OCI-LY3 (cell line): ENCODE measurements around the gene LSM12.

Experiments
- H2AFZ ChIP-seq: fragments of 200-600, 300-600 bp; shearing (Covaris generic); 2 replicates; pipeline ENCODE4 v1.6.0; 2014; ENCODE audit warnings: antibody characterized with exemption, low read depth, low read length
- H3K27ac ChIP-seq: fragments of 200-600, 300-600 bp; sonication (generic); 2 replicates; pipeline ENCODE4 v1.5.1; 2014; ENCODE audit warnings: mild to moderate bottlenecking, low read length, moderate library complexity, mixed read lengths
- H3K27me3 ChIP-seq: fragments of 200-600, 300-600 bp; sonication (generic); 2 replicates; pipeline ENCODE4 v1.6.1; 2014; ENCODE audit warnings: low read depth, low read length, mixed read lengths
- H3K36me3 ChIP-seq: fragments of 200-600, 300-600 bp; sonication (generic); replicated peaks from 2 replicates; pipeline ENCODE3; 2014; ENCODE audit warnings: low read depth, low read length, mixed read lengths
- H3K4me1 ChIP-seq: fragments of 300-600, 200-600 bp; sonication (generic); 2 replicates; pipeline ENCODE4 v1.6.1; 2014; ENCODE audit warnings: low read length, mixed read lengths
- H3K4me2 ChIP-seq: fragments of 200-600, 300-600 bp; sonication (generic); 2 replicates; pipeline ENCODE4 v1.6.1; 2014; ENCODE audit warnings: low read length, mixed read lengths
- H3K4me3 ChIP-seq: fragments of 300-600, 200-600 bp; sonication (generic); 2 replicates; pipeline ENCODE4 v1.5.1; 2014; ENCODE audit warnings: antibody characterized with exemption, mild to moderate bottlenecking, low read length, moderate library complexity
- H3K79me2 ChIP-seq: fragments of 300-600, 200-600 bp; shearing (Covaris generic); 2 replicates; pipeline ENCODE4 v1.6.1; 2014; ENCODE audit warnings: mild to moderate bottlenecking, low read length, mixed read lengths
- H3K9ac ChIP-seq: fragments of 300-600, 200-600 bp; shearing (Covaris generic); 2 replicates; pipeline ENCODE4 v1.6.0; 2014; ENCODE audit warnings: mild to moderate bottlenecking, low read length, moderate library complexity
- H3K9me3 ChIP-seq: fragments of 200-600, 300-600 bp; shearing (Covaris generic); 2 replicates; pipeline ENCODE4 v1.6.1; 2014; ENCODE audit warnings: low read length, mixed read lengths; ENCODE audit not compliant: insufficient read depth
- H4K20me1 ChIP-seq: fragments of 200-600, 300-600 bp; sonication (generic); 2 replicates; pipeline ENCODE4 v1.6.1; 2016; ENCODE audit warnings: low read length, mixed read lengths; ENCODE audit not compliant: insufficient read depth
- CTCF ChIP-seq: fragments of 200-600, 300-600 bp; sonication (generic); IDR thresholded peaks from 2 replicates; pipeline ENCODE4 v1.5.1; 2014; ENCODE audit warnings: antibody characterized with exemption, low read length, low read depth
- EZH2phosphoT487 ChIP-seq: fragments of 200-600 bp; shearing (Covaris generic); IDR thresholded peaks from 2 replicates; pipeline ENCODE4 v1.6.1; 2018; ENCODE audit warnings: antibody characterized with exemption, mixed run types, low read depth

Gene LSM12

GRCh38 chr17:43995150-43995471, 71.4 kb downstream of the LSM12 start:
- TF ChIP-seq EZH2phosphoT487 (no peak), CTCF (no peak)
- H3K9ac ChIP-seq: peak overlapping the region; percentile 61; the same call in 1 of the 2 replicates

GRCh38 chr17:43994272-43995149, 72.0 kb downstream of the LSM12 start:
- Histone ChIP-seq H3K36me3 (no peaks in the 10 kb centered on the region), H3K4me1 (peaks cover 4% of the 10 kb centered on the region; the same call in 1 of the 2 replicates), H3K9me3 (no peaks in the 10 kb centered on the region), H3K4me2 (peak overlapping the region; percentile 77), H3K27me3 (no peaks in the 10 kb centered on the region), H4K20me1 (no peaks in the 10 kb centered on the region), H3K9ac (peak overlapping the region; percentile 61; the same call in 1 of the 2 replicates), H3K79me2 (no peaks in the 10 kb centered on the region), H2AFZ (peak overlapping the region; percentile 88), H3K4me3 (peak overlapping the region; percentile 77), H3K27ac (no peak overlapping the region)
- peak; percentile 86 for TF ChIP-seq CTCF
- TF ChIP-seq EZH2phosphoT487: no peak

More at GRCh38 chr17:43995150-43995471, 71.4 kb downstream of the LSM12 start:
- Histone ChIP-seq H3K4me1 (peaks cover 4% of the 10 kb centered on the region; the same call in 1 of the 2 replicates), H3K27me3 (no peaks in the 10 kb centered on the region), H3K79me2 (no peaks in the 10 kb centered on the region), H3K36me3 (no peaks in the 10 kb centered on the region), H4K20me1 (no peaks in the 10 kb centered on the region), H3K9me3 (no peaks in the 10 kb centered on the region), H3K4me2 (peak overlapping the region; percentile 77), H2AFZ (peak overlapping the region; percentile 88), H3K4me3 (peak overlapping the region; percentile 77), H3K27ac (no peak overlapping the region)

- no peak overlapping the region for H2AFZ ChIP-seq
- no peaks in the 10 kb centered on the region for H3K9me3 ChIP-seq
- no peak overlapping the region for H3K4me3 ChIP-seq
- no peak overlapping the region for H3K27ac ChIP-seq
- no peaks in the 10 kb centered on the region for H3K79me2 ChIP-seq
- H3K4me2 ChIP-seq: no peak overlapping the region
- no peaks in the 10 kb centered on the region for H3K27me3 ChIP-seq
- H4K20me1 ChIP-seq: no peaks in the 10 kb centered on the region
- no peaks in the 10 kb centered on the region for H3K36me3 ChIP-seq
- no peak for TF ChIP-seq EZH2phosphoT487
- TF ChIP-seq CTCF: no peak
- no peak overlapping the region for H3K9ac ChIP-seq
- H3K4me1 ChIP-seq: peaks cover 4% of the 10 kb centered on the region; the same call in 1 of the 2 replicates
Measured at GRCh38 chr17:43992641-43993040, 73.8 kb downstream of the LSM12 start.

GRCh38 chr17:43988301-43988700, 78.2 kb downstream of the LSM12 start:
- H3K27me3 ChIP-seq: 0 out of 2 replicates have a peak, but pooled peaks cover 3% of the 10 kb centered on the region
- no peaks in the 10 kb centered on the region for H3K4me1 ChIP-seq
- H3K27ac ChIP-seq: no peak overlapping the region
- H3K4me2 ChIP-seq: no peak overlapping the region
- H3K9ac ChIP-seq: no peak overlapping the region
- no peak overlapping the region for H3K4me3 ChIP-seq
- H2AFZ ChIP-seq: no peak overlapping the region
- H3K36me3 ChIP-seq: no peaks in the 10 kb centered on the region
- no peaks in the 10 kb centered on the region for H3K9me3 ChIP-seq
- H3K79me2 ChIP-seq: no peaks in the 10 kb centered on the region
- no peak for TF ChIP-seq CTCF
- TF ChIP-seq EZH2phosphoT487: no peak
- H4K20me1 ChIP-seq: no peaks in the 10 kb centered on the region
